Measurements from ENCODE around the gene ZNRF2.

DNA sequence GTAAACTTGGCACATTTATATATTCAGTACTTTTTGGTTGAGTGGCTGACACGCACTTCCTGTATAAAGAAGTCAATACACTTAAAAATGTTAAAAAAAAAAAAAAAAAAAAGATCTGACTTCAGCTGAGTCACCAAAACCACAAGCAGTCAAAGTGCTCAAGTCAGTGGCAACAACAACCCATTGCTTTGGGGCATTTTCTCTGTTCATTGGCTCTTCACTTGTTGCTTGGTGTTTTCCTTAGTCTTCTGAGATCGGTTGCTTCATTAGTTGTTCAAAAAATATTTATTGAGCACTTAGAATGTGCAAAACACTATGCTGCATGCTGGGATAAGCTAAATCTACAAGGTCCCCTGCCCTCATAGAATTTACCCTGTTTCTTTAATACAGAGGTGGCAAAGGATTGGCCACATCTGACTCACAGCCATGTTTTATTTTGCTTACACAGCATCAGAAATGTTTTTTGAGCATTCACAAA, 63.7 kb downstream of the ZNRF2 start:
- no peak for TF ChIP-seq POLR2A (IDR thresholded peaks at IDR 0.05)
- TF ChIP-seq, protein P1, sequence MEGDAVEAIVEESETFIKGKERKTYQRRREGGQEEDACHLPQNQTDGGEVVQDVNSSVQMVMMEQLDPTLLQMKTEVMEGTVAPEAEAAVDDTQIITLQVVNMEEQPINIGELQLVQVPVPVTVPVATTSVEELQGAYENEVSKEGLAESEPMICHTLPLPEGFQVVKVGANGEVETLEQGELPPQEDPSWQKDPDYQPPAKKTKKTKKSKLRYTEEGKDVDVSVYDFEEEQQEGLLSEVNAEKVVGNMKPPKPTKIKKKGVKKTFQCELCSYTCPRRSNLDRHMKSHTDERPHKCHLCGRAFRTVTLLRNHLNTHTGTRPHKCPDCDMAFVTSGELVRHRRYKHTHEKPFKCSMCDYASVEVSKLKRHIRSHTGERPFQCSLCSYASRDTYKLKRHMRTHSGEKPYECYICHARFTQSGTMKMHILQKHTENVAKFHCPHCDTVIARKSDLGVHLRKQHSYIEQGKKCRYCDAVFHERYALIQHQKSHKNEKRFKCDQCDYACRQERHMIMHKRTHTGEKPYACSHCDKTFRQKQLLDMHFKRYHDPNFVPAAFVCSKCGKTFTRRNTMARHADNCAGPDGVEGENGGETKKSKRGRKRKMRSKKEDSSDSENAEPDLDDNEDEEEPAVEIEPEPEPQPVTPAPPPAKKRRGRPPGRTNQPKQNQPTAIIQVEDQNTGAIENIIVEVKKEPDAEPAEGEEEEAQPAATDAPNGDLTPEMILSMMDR (IDR thresholded peaks at IDR 0.05 in 4 of 5, conservative IDR thresholded peaks at IDR 0.05 in 1 of 5) = no peak

Measured in gastrocnemius medialis (tissue), 4 donors.